GM12875 (cell line): ENCODE measurements around the gene KCTD17.
"Not testable (repeated sequence)": the region's sequence is repeated elsewhere in the genome, so short reads cannot be mapped to it uniquely, and the experiment has no call there.

Source experiments
- H3K4me3 ChIP-seq: one replicate; pipeline ENCODE4 v1.5.1; 2011; ENCODE audit warnings: low read depth, low read length, control low read depth
- CTCF ChIP-seq: IDR thresholded peaks from 2 replicates; pipeline ENCODE4 v1.5.1; 2011; ENCODE audit warnings: low read depth, mild to moderate bottlenecking, control low read depth, inconsistent platforms, low read length, moderate library complexity, borderline replicate concordance; ENCODE audit not compliant: insufficient read depth

The KCTD17 gene

GRCh38 chr22:37068859-37069258, 17.3 kb downstream of the KCTD17 start:
- no peak overlapping the region for H3K4me3 ChIP-seq
- TF ChIP-seq CTCF: no peak

GRCh38 chr22:37069319-37069718, 17.8 kb downstream of the KCTD17 start:
- no peak overlapping the region for H3K4me3 ChIP-seq
- no peak for TF ChIP-seq CTCF

GRCh38 chr22:37069719-37070118, 18.2 kb downstream of the KCTD17 start:
- no peak for TF ChIP-seq CTCF
- no peak overlapping the region for H3K4me3 ChIP-seq

- no peak for TF ChIP-seq CTCF
Measured at GRCh38 chr22:37070334-37070733, 18.8 kb downstream of the KCTD17 start.

GRCh38 chr22:37070744-37071143, 19.2 kb downstream of the KCTD17 start:
- TF ChIP-seq CTCF: no peak

More at GRCh38 chr22:37070334-37070733, 18.8 kb downstream of the KCTD17 start:
- no peak overlapping the region for H3K4me3 ChIP-seq

GRCh38 chr22:37071850-37072592, 20.5 kb downstream of the KCTD17 start:
- H3K4me3 ChIP-seq: not testable (repeated sequence)

More at GRCh38 chr22:37070744-37071143, 19.2 kb downstream of the KCTD17 start:
- no peak overlapping the region for H3K4me3 ChIP-seq

- H3K4me3 ChIP-seq: no peak overlapping the region
- TF ChIP-seq CTCF: no peak
Measured at GRCh38 chr22:37072673-37073072, 21.1 kb downstream of the KCTD17 start.
